ENCODE measurements around the gene CMTM5.

GRCh38 chr14:23425169-23425568, 48.3 kb downstream of the CMTM5 start:
- TF ChIP-seq, protein P1, sequence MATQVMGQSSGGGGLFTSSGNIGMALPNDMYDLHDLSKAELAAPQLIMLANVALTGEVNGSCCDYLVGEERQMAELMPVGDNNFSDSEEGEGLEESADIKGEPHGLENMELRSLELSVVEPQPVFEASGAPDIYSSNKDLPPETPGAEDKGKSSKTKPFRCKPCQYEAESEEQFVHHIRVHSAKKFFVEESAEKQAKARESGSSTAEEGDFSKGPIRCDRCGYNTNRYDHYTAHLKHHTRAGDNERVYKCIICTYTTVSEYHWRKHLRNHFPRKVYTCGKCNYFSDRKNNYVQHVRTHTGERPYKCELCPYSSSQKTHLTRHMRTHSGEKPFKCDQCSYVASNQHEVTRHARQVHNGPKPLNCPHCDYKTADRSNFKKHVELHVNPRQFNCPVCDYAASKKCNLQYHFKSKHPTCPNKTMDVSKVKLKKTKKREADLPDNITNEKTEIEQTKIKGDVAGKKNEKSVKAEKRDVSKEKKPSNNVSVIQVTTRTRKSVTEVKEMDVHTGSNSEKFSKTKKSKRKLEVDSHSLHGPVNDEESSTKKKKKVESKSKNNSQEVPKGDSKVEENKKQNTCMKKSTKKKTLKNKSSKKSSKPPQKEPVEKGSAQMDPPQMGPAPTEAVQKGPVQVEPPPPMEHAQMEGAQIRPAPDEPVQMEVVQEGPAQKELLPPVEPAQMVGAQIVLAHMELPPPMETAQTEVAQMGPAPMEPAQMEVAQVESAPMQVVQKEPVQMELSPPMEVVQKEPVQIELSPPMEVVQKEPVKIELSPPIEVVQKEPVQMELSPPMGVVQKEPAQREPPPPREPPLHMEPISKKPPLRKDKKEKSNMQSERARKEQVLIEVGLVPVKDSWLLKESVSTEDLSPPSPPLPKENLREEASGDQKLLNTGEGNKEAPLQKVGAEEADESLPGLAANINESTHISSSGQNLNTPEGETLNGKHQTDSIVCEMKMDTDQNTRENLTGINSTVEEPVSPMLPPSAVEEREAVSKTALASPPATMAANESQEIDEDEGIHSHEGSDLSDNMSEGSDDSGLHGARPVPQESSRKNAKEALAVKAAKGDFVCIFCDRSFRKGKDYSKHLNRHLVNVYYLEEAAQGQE (IDR thresholded peaks at IDR 0.05; ENCODE audit: insufficient read depth in 1 of 2, low read depth in 2 of 2, low read length in 2 of 2): no peak
- TF ChIP-seq POLR2AphosphoS5 (IDR thresholded peaks at IDR 0.05; ENCODE audit: low read depth, low read length) (no peak), SIN3A (IDR thresholded peaks at IDR 0.05; ENCODE audit: borderline replicate concordance, insufficient read depth, low read length) (no peak), TAF1 (IDR thresholded peaks at IDR 0.05; ENCODE audit: borderline replicate concordance, insufficient read depth, low read length) (no peak)

Data from PFSK-1 (cell line).